Activated T-helper 17 cell treated with anti-CD3 and anti-CD28 coated beads, Interleukin-2, amount 50 U/mL, for 72 hours (primary cell): ENCODE results near the gene EXOSC9. TPM values are rescaled to one million over a fixed set of nuclear protein-coding genes. Genes with fewer than 3 reads are reported as not detected.

Experiments used
- ATAC-seq: fragments of 150-1000 bp; cut with Tn5 transposase; replicated peaks from 2 replicates; pipeline ENCODE4 v1.10.0; 2021; ENCODE audit warnings: mild to moderate bottlenecking, moderate library complexity
- H3K27ac Mint-ChIP-seq: one replicate; pipeline ENCODE4 v1.8.0; 2022; ENCODE audit warnings: mixed read lengths
- H3K27me3 Mint-ChIP-seq: one replicate; pipeline ENCODE4 v1.8.0; 2022; ENCODE audit warnings: mixed read lengths
- H3K36me3 Mint-ChIP-seq: one replicate; pipeline ENCODE4 v1.8.0; 2022; ENCODE audit warnings: low read depth, mild to moderate bottlenecking, mixed read lengths
- H3K4me1 Mint-ChIP-seq: one replicate; pipeline ENCODE4 v1.8.0; 2022; ENCODE audit warnings: mixed read lengths
- H3K4me3 Mint-ChIP-seq: one replicate; pipeline ENCODE4 v1.8.0; 2022; ENCODE audit warnings: mild to moderate bottlenecking, mixed read lengths
- H3K9me3 Mint-ChIP-seq: one replicate; pipeline ENCODE4 v1.8.0; 2022; ENCODE audit warnings: mixed read lengths
- total RNA-seq, 2 donors: library from RNA; stranded (reverse); gene quantifications; one replicate each; pipeline ENCODE4 v1.2.3, GENCODE V29; 2022

EXOSC9 gene
- total RNA-seq, 2 donors from 2014 or later: 52.1 to 65.9 TPM

DNA sequence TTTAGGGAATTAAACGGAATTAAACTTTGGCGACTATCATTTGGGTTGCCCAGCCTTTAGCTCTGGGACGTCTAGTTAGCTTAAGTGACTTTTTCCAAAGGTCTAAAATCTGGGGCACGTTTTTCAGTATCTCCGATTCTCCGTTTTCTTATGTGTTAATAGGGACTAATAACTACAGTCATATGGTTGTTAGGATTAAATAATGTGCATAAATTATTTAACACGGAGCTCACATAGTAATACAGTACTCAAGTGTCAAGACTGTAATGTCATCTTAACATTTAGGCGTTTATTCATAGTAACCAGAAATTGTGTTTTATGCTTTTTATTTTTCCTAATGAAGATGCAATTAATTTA lies 23.0 kb downstream of the EXOSC9 start:
- Mint-ChIP-seq H3K27me3 (no peaks in the 10 kb centered on the region), H3K9me3 (no peaks in the 10 kb centered on the region), H3K4me3 (peak overlapping the region; percentile 92), H3K4me1 (peaks cover 8% of the 10 kb centered on the region), H3K27ac (peak overlapping the region; percentile 85), H3K36me3 (peaks cover 48% of the 10 kb centered on the region)
- no peak for ATAC-seq

DNA sequence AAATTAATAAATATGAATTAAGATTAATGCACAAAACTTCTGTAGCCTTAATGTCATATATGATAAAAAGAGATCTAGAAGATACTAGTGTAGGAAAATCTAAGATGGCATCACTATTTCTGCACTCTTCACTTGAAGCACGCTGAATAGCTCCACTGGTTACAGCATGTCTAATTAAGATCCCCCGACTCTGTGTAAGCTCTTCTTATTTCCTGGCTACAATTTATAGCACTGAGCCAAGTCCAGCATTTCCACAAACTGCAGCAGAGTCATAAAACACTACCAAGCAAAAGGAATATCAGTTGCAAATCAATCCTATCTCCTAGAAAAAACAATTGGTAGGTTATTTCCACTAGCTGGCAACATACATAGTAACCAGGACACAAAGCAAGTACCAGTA lies 23.8 kb downstream of the EXOSC9 start:
- H3K9me3 Mint-ChIP-seq: no peaks in the 10 kb centered on the region
- H3K27ac Mint-ChIP-seq: no peak overlapping the region
- H3K27me3 Mint-ChIP-seq: no peaks in the 10 kb centered on the region
- peaks cover 40% of the 10 kb centered on the region for H3K36me3 Mint-ChIP-seq
- H3K4me1 Mint-ChIP-seq: peaks cover 6% of the 10 kb centered on the region
- H3K4me3 Mint-ChIP-seq: peak overlapping the region; percentile 92
- no peak for ATAC-seq

DNA sequence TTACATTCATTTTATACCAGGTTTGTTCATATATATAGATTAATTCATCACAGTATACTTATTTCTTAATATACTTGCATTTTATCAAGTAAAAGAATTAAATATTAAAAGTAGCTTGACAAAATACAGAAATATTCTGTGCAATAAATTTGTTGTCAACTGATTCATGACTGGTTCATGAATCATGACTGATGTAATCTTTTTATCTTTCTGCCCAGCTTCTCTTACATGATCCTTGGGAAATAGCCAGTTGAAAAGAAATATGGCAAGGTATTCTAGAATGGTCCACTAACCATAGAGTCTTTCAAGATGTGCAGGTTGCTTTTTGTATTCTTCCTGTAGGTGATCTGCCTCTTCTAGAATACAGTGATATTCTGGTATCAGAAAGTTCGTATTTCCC lies 26.7 kb downstream of the EXOSC9 start:
- H3K9me3 Mint-ChIP-seq: no peaks in the 10 kb centered on the region
- no peak for ATAC-seq
- no peaks in the 10 kb centered on the region for H3K4me1 Mint-ChIP-seq
- H3K27me3 Mint-ChIP-seq: no peaks in the 10 kb centered on the region
- H3K36me3 Mint-ChIP-seq: peaks cover 26% of the 10 kb centered on the region
- no peak overlapping the region for H3K4me3 Mint-ChIP-seq
- H3K27ac Mint-ChIP-seq: no peak overlapping the region

DNA sequence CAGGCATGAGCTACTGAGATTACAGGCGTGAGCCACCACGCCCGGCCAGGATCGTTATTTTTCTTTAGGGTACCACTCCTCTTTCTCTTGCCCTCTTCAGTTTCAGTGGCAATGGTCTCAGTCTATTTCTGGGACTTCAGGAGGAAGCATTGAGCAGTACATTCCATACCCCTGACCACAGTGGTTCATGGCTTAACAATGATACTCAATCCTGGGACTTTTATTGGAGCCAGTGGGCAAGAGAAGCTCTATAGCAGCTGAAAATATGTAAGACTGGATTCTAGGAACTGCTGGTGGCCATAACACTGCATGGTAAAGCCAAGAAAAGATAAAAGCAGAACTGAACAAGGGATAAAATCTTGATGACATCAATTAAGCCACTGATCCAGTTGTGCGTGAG lies 28.4 kb downstream of the EXOSC9 start:
- H3K36me3 Mint-ChIP-seq: peaks cover 18% of the 10 kb centered on the region
- no peaks in the 10 kb centered on the region for H3K4me1 Mint-ChIP-seq
- H3K9me3 Mint-ChIP-seq: no peaks in the 10 kb centered on the region
- no peak overlapping the region for H3K27ac Mint-ChIP-seq
- no peak for ATAC-seq
- no peaks in the 10 kb centered on the region for H3K27me3 Mint-ChIP-seq
- no peak overlapping the region for H3K4me3 Mint-ChIP-seq

DNA sequence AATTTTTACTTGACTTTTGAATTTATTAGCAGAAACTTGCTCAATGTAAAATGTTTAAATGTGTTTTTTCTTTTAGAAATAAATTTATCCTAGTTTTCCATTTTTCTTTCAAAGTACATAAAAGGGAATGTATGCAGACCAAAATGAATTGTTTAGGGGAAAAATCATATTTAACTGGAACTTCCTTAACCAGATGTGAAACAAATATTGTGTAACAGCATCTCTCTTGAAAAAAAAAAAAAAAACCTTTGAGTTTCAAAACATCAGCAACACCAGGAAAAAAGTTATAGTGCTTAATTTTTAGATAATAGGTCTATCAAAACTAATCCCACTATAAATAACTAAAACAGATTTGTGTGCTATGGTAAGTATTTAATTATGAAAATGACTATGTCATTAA lies 37.0 kb downstream of the EXOSC9 start:
- Mint-ChIP-seq H3K4me3 (no peak overlapping the region), H3K9me3 (no peaks in the 10 kb centered on the region), H3K27ac (no peak overlapping the region), H3K27me3 (no peaks in the 10 kb centered on the region), H3K36me3 (peaks cover 47% of the 10 kb centered on the region), H3K4me1 (no peaks in the 10 kb centered on the region)
- no peak for ATAC-seq

DNA sequence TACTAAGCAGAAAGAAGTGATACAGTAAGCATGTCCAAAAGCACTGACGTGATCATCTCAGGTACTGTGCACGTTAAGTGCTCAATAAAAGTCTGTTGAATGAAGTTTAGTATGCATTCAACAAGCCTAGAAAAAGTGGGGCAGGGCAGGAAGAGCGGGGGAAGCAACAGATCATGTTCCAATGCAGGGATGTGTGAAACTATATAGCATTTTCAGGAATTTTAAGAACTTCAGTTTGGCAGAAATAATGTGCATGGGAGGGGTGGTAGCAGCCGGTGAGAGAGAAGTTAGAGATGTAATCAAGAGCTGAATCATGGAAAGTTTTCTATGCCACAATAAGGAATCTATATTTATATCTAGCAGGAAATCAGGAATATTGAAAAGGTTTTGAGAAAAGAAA lies 41.7 kb downstream of the EXOSC9 start:
- Mint-ChIP-seq H3K4me3 (no peak overlapping the region), H3K27me3 (no peaks in the 10 kb centered on the region), H3K36me3 (peaks cover 66% of the 10 kb centered on the region), H3K9me3 (no peaks in the 10 kb centered on the region), H3K27ac (no peak overlapping the region), H3K4me1 (no peaks in the 10 kb centered on the region)
- ATAC-seq: no peak

DNA sequence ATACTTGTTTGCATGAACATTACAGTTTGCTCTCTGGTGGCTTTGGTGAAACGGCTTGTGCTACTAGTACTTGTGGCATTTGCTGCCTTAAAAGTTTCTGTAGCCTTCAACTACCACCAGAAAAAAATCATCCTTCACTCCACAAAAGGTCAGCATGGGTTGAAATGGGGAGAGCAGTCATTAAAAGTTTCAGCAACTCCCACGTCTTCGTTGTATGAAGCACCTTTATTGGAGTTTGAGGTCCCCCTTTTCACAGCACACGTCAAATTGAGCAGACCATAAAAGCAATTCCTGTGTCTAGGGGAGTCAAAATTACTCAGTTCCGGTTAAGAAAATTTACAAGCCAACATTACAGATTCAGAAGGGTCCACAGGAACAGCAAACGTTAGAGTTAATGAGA lies 45.5 kb downstream of the EXOSC9 start:
- Mint-ChIP-seq H3K36me3 (peaks cover 63% of the 10 kb centered on the region), H3K4me3 (no peak overlapping the region), H3K9me3 (no peaks in the 10 kb centered on the region), H3K27ac (no peak overlapping the region), H3K4me1 (no peaks in the 10 kb centered on the region), H3K27me3 (no peaks in the 10 kb centered on the region)
- ATAC-seq: peak; percentile 55

DNA sequence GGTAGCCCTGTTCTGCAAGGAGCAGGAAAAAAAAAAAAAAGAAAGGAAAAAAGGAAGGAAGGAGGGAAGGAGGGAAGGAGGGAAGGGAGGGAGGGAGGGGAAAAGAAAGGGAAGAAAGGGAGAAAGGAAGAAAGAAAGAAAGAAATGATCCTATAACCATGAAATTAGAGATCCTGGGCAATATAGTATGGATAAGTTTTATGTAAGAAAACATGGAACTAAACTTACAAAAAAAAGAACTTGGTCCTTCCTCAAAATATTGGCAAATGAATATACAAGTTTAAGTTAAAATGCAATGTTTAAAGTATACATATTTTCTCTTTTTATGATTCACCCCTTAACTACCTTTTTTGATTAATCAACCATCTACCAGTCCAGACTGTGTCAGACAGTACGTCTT lies 50.2 kb downstream of the EXOSC9 start:
- H3K9me3 Mint-ChIP-seq: no peaks in the 10 kb centered on the region

DNA sequence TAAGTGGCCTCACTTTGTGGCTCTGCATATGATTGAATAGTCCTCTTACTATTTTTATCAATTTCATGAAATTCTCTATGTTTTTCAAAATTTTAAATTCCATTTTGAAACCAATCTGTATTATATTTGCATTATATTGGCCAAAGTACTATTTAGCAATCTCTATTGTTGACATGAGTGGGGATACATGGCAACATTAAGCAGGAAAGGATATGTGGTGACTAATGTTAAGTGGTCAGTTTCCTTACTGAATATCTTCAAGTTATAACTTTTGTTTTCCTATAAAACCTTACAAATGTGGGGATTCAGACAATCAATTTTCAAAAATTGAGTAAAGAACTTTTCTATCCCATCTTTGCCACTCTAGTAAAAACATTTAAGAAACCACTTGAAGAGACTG lies 59.0 kb downstream of the EXOSC9 start:
- peaks cover 22% of the 10 kb centered on the region for H3K36me3 Mint-ChIP-seq

More for the DNA sequence above, 50.2 kb downstream of the EXOSC9 start:
- ATAC-seq: no peak
- Mint-ChIP-seq H3K27me3 (no peaks in the 10 kb centered on the region), H3K4me3 (no peak overlapping the region), H3K36me3 (peaks cover 53% of the 10 kb centered on the region), H3K4me1 (no peaks in the 10 kb centered on the region), H3K27ac (no peak overlapping the region)

DNA sequence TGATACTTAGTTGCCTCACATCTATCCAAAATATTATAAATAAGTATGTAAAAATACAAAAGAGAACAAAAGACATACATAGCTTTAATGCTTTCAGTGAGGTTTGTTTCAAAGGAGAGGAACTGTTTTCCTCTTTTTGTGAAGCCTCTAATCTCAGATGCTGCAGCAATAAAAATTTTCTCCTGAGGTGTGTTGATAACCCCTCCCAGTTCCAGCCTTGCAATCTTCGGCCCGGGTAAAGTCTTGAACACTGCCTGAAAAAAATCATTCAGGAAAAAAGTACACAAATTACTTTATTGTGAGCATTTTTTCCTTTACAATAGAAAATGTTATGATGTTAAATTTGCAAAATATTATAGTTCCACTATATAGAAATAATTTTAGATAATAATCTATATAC lies 60.3 kb downstream of the EXOSC9 start:
- H3K4me1 Mint-ChIP-seq: peaks cover 5% of the 10 kb centered on the region
- peaks cover 30% of the 10 kb centered on the region for H3K36me3 Mint-ChIP-seq
- no peaks in the 10 kb centered on the region for H3K27me3 Mint-ChIP-seq
- ATAC-seq: no peak
- no peaks in the 10 kb centered on the region for H3K9me3 Mint-ChIP-seq
- H3K4me3 Mint-ChIP-seq: no peak overlapping the region
- H3K27ac Mint-ChIP-seq: no peak overlapping the region

More for the DNA sequence above, 59.0 kb downstream of the EXOSC9 start:
- Mint-ChIP-seq H3K4me1 (no peaks in the 10 kb centered on the region), H3K9me3 (no peaks in the 10 kb centered on the region), H3K4me3 (no peak overlapping the region), H3K27ac (no peak overlapping the region), H3K27me3 (no peaks in the 10 kb centered on the region)
- no peak for ATAC-seq

DNA sequence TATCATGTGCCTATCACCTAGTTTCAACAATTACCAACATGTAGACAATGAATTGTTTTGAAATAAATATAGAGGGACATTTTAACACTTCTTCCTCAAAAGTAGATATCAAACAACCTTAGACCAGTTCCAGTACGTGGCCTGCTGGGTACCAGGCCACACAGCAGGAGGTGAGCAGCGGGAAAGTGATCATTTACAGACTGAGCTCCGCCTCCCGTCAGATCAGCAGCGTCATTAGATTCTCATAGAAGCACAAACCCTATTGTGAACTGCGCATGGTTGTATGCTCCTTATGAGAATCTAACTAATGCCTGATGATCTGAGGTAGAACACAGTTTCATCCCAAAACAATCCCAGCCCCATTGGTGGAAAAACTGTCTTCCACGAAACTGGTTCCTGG lies 62.7 kb downstream of the EXOSC9 start:
- Mint-ChIP-seq H3K27ac (no peak overlapping the region), H3K9me3 (no peaks in the 10 kb centered on the region), H3K36me3 (peaks cover 38% of the 10 kb centered on the region), H3K27me3 (no peaks in the 10 kb centered on the region), H3K4me1 (peaks cover 8% of the 10 kb centered on the region), H3K4me3 (no peak overlapping the region)
- ATAC-seq: no peak

Other genes starting within 250 kb of the EXOSC9 start
- 100 to 1,000 TPM; 106 to 142 TPM for gene ANXA5, start 104.3 kb upstream of the EXOSC9 start, total RNA-seq
- under 1 TPM in 1 of 2 donors, not detected in 1; 0.15 TPM for gene SMIM43, start 36.2 kb upstream of the EXOSC9 start, total RNA-seq
- gene CCNA2, start 22.6 kb downstream of the EXOSC9 start, total RNA-seq: 10 to 100 TPM; 59.5 to 86.2 TPM
- gene BBS7, start 69.2 kb downstream of the EXOSC9 start, total RNA-seq: 10 to 100 TPM; 12.1 to 17.8 TPM
- under 1 TPM; 0.53 to 0.95 TPM for gene TRPC3, start 150.7 kb downstream of the EXOSC9 start, total RNA-seq